Measurements from ENCODE around the gene F7.
"Not testable (repeated sequence)": the region's sequence is repeated elsewhere in the genome, so short reads cannot be mapped to it uniquely, and the experiment has no call there.

F7 gene

GRCh38 chr13:113105032-113105920 is at the start of gene F7:
Gene F7 (plus strand): TSS chr13:113105791. CDS start chr13:113105842, 51 bp downstream.
- DNase-seq, result no peak

- DNase-seq, result no peak
Measured at GRCh38 chr13:113057084-113057483, 48.5 kb upstream of the F7 start.

- DNase-seq, result not testable (repeated sequence)
Measured at GRCh38 chr13:113057559-113057958, 48.0 kb upstream of the F7 start.

- no peak for DNase-seq
Measured at GRCh38 chr13:113058129-113058987, 47.2 kb upstream of the F7 start.

GRCh38 chr13:113058988-113059850 is 46.4 kb upstream of the F7 start:
- no peak for DNase-seq

- DNase-seq, result no peak
Measured at GRCh38 chr13:113059891-113060290, 45.7 kb upstream of the F7 start.

GRCh38 chr13:113060557-113061270 is 44.9 kb upstream of the F7 start:
- DNase-seq, result no peak

- no peak for DNase-seq
Measured at GRCh38 chr13:113061271-113061625, 44.3 kb upstream of the F7 start.

GRCh38 chr13:113061796-113062425 is 43.7 kb upstream of the F7 start:
- DNase-seq, result no peak

- DNase-seq, result no peak
Measured at GRCh38 chr13:113062691-113063090, 42.9 kb upstream of the F7 start.

GRCh38 chr13:113063091-113063491 is 42.5 kb upstream of the F7 start:
- DNase-seq, result no peak

- no peak for DNase-seq
Measured at GRCh38 chr13:113064000-113064533, 41.5 kb upstream of the F7 start.

GRCh38 chr13:113064534-113065405 is 40.8 kb upstream of the F7 start:
- DNase-seq, result no peak

- no peak for DNase-seq
Measured at GRCh38 chr13:113065406-113066141, 40.0 kb upstream of the F7 start.

- no peak for DNase-seq
Measured at GRCh38 chr13:113066142-113066455, 39.5 kb upstream of the F7 start.

GRCh38 chr13:113066746-113067145 is 38.8 kb upstream of the F7 start:
- DNase-seq, result no peak

GRCh38 chr13:113069861-113070805 is 35.5 kb upstream of the F7 start:
- DNase-seq, result no peak

- DNase-seq, result no peak
Measured at GRCh38 chr13:113070855-113071254, 34.7 kb upstream of the F7 start.

- no peak for DNase-seq
Measured at GRCh38 chr13:113072376-113072775, 33.2 kb upstream of the F7 start.

Data from COR-L47 (cell line).